Psoas muscle (tissue), 8 donors: ENCODE data around the gene HTR2B. TPM values are rescaled to one million over a fixed set of nuclear protein-coding genes. Genes with fewer than 3 reads are reported as not detected.

Experiments
- ATAC-seq, 4 donors: fragments of 200-7000 bp; cut with Tn5 transposase; one replicate each; pipeline ENCODE4 v1.9.1; 2020; ENCODE audit warnings: moderate library complexity in 3 of 4, mild to moderate bottlenecking in 2 of 4
- DNase-seq, 2 donors: peaks; one replicate each; pipeline ENCODE4 v3.0.0-alpha.2; 2020
- H3K27ac ChIP-seq: fragments of 200-600 bp; one replicate; pipeline ENCODE4 v1.8.0; 2022
- H3K27me3 ChIP-seq, 3 donors: fragments of 200-600 bp in 1 of 3; one replicate each; pipeline versions ENCODE4 v1.6.1 to v1.8.0; 2013 to 2022; ENCODE audit warnings: low read length in 2 of 3, mild to moderate bottlenecking in 2 of 3, moderate library complexity in 1 of 3; ENCODE audit not compliant: insufficient read depth in 3 of 3
- H3K36me3 ChIP-seq, 2 donors: fragments of 200-600 bp in 1 of 2; one replicate each; pipeline versions ENCODE4 v1.6.1 to v1.8.0; 2013 to 2022; ENCODE audit warnings: low read depth in 1 of 2, mild to moderate bottlenecking in 1 of 2, moderate library complexity in 1 of 2; ENCODE audit not compliant: insufficient read depth in 1 of 2
- H3K4me1 ChIP-seq: fragments of 200-600 bp; one replicate; pipeline ENCODE4 v1.8.0; 2022
- H3K4me3 ChIP-seq: fragments of 200-600 bp; one replicate; pipeline ENCODE4 v1.8.0; 2022; ENCODE audit warnings: mild to moderate bottlenecking
- H3K9me3 ChIP-seq: fragments of 200-600 bp; one replicate; pipeline ENCODE4 v1.8.0; 2022
- CTCF ChIP-seq: fragments of 200-600 bp; IDR thresholded peaks from one replicate; pipeline ENCODE4 v1.8.0; 2022; ENCODE audit warnings: antibody characterized with exemption
- WGBS, 3 donors: extraction: QIAGEN DNeasy Blood & Tissue Kit; methylation state at CpG; one replicate each; pipeline versions ENCODE4 v1.1.6 to v1.1.7; 2013; 5-methylcytosine and 5-hydroxymethylcytosine counted together
- intact Hi-C, 2 donors: fragments of 100-400 bp; cut with DNase I; formaldehyde crosslinking; loops; one replicate each; pipeline versions ENCODE4 v1.11.0 to v1.14.2; 2022
- polyA plus RNA-seq, 3 donors: library from polyadenylated mRNA; stranded (reverse); fragments of 200-250 nt; gene quantifications; one replicate each; pipeline ENCODE4 v1.2.3, GENCODE V29; 2013
- total RNA-seq, 4 donors: library from RNA; stranded (reverse); fragmentation: NEBNext Ultra II Directional in 2 of 4; extraction: Animal tissue kit (Norgen Biotek cat#: 25700) in 2 of 4; gene quantifications; one replicate each; pipeline versions ENCODE4 v1.2.1 to v1.2.4, GENCODE V29; 2021 to 2023
- donor health status: healthy with polysubstance abuse.
- donor health status: DM: no; HTN: no; CAD: no; lungs with moderate emphysema.
- donor health status: Bipolar disorder and iron deficiency.
- donor health status: healthy.
- donor health status: DM: yes; HTN: yes; CAD: no.
- donor health status: DM: no; HTN: no; CAD: no.
- donor health status: DM: no; HTN: no; CAD: no.
- donor health status: DM: yes; HTN: yes; CAD: no.

The HTR2B gene
- total and polyA plus RNA-seq, 7 donors: 0.08 to 0.54 (median 0.17) TPM; not detected in 2

- H3K4me3 ChIP-seq: no peak overlapping the region
- peaks cover 7 to 87% of the 10 kb centered on the region in 2 donors for H3K36me3 ChIP-seq
- ATAC-seq: no peak
- no peaks in the 10 kb centered on the region for H3K4me1 ChIP-seq
- no peak for DNase-seq
- WGBS, 3 donors: 93 to 97% (median 93%) methylated on average over 3 of the region's 3 CpGs
- TF ChIP-seq CTCF: no peak
- no peaks in the 10 kb centered on the region for H3K27me3 ChIP-seq
- intact Hi-C loops: no loop called here
- no peak overlapping the region for H3K27ac ChIP-seq
- H3K9me3 ChIP-seq: no peaks in the 10 kb centered on the region
Observed at GRCh38 chr2:231163011-231163410, 38.2 kb upstream of the HTR2B start.

- Histone ChIP-seq H3K4me1 (no peaks in the 10 kb centered on the region), H3K27me3 (no peaks in the 10 kb centered on the region), H3K36me3 (peaks cover 7 to 85% of the 10 kb centered on the region in 2 donors), H3K4me3 (no peak overlapping the region), H3K9me3 (no peaks in the 10 kb centered on the region), H3K27ac (peak overlapping the region; percentile 37)
- WGBS, 3 donors: 41 to 56% (median 53%) methylated on average over 2 of the region's 2 CpGs
- DNase-seq (no peak), ATAC-seq (peak in 2 of 4 donors; percentile 43 to 65)
- no peak for TF ChIP-seq CTCF
- intact Hi-C loops: no loop called here
Observed at GRCh38 chr2:231161877-231162329, 37.1 kb upstream of the HTR2B start.

- no peak overlapping the region for H3K4me3 ChIP-seq
- H3K4me1 ChIP-seq: no peaks in the 10 kb centered on the region
- H3K27me3 ChIP-seq: no peaks in the 10 kb centered on the region
- no peak for DNase-seq
- peaks cover 4 to 85% of the 10 kb centered on the region in 2 donors for H3K36me3 ChIP-seq
- peak in 2 of 4 donors; percentile 26 to 32 for ATAC-seq
- 85 to 87% (median 86%) methylated on average over 7 of the region's 7 CpGs for WGBS, 3 donors
- TF ChIP-seq CTCF: no peak
- H3K27ac ChIP-seq: peak overlapping the region; percentile 37
- intact Hi-C loops: no loop called here
- no peaks in the 10 kb centered on the region for H3K9me3 ChIP-seq
Observed at GRCh38 chr2:231161252-231161839, 36.5 kb upstream of the HTR2B start.

GRCh38 chr2:231160701-231161100 lies 35.9 kb upstream of the HTR2B start:
- WGBS, 3 donors: 94 to 96% (median 96%) methylated on average over 5 of the region's 5 CpGs
- no peak overlapping the region for H3K27ac ChIP-seq
- ATAC-seq: no peak

More at GRCh38 chr2:231160701-231161100, 35.9 kb upstream of the HTR2B start:
- no peak for TF ChIP-seq CTCF
- Histone ChIP-seq H3K36me3 (peaks cover 0 to 85% of the 10 kb centered on the region in 2 donors), H3K4me3 (no peak overlapping the region), H3K4me1 (no peaks in the 10 kb centered on the region), H3K9me3 (no peaks in the 10 kb centered on the region), H3K27me3 (no peaks in the 10 kb centered on the region)
- intact Hi-C loops: no loop called here
- DNase-seq: no peak
